GM12874 (cell line): ENCODE data around the gene APBA3.

Experiments
- CTCF ChIP-seq: IDR thresholded peaks from 2 replicates; pipeline ENCODE4 v1.5.1; 2011; ENCODE audit warnings: low read depth, mild to moderate bottlenecking, control low read depth, low read length, moderate library complexity; ENCODE audit not compliant: insufficient read depth

The APBA3 gene

GRCh38 chr19:3768015-3768747 lies 6.7 kb upstream of the APBA3 start:
- TF ChIP-seq CTCF, result no peak

GRCh38 chr19:3767050-3767449 lies 5.6 kb upstream of the APBA3 start:
- TF ChIP-seq CTCF, result no peak

- TF ChIP-seq CTCF, result no peak
These were observed 5.0 kb upstream of the APBA3 start for GRCh38 chr19:3766520-3766919.

GRCh38 chr19:3765121-3765520 lies 3.6 kb upstream of the APBA3 start:
- TF ChIP-seq CTCF, result no peak

- no peak for TF ChIP-seq CTCF
These were observed 1.3 kb upstream of the APBA3 start, which contains the start of gene MRPL54 for GRCh38 chr19:3762501-3763459. MRPL54 (plus strand) TSS chr19:3762682; CDS start chr19:3762701, 19 bp downstream.

GRCh38 chr19:3762130-3762473 lies 610 bp upstream of the APBA3 start:
- TF ChIP-seq CTCF, result no peak

- no peak for TF ChIP-seq CTCF
These were observed 576 bp downstream of the APBA3 start for GRCh38 chr19:3760871-3761361.
